HUES48 (cell line): ENCODE data around the gene PPDPF.
"Not testable (repeated sequence)": the region's sequence is repeated elsewhere in the genome, so short reads cannot be mapped to it uniquely, and the experiment has no call there.

Experiments
- H3K27ac ChIP-seq: one replicate; pipeline ENCODE4 v1.7.0; 2013; ENCODE audit warnings: low read depth, low read length, inconsistent platforms
- H3K27me3 ChIP-seq: 2 replicates; pipeline ENCODE4 v1.6.1; 2013; ENCODE audit warnings: mild to moderate bottlenecking, low read length; ENCODE audit not compliant: control insufficient read depth, insufficient read depth
- H3K36me3 ChIP-seq: 2 replicates; pipeline ENCODE4 v1.6.1; 2013; ENCODE audit warnings: low read length; ENCODE audit not compliant: control insufficient read depth, insufficient read depth
- H3K4me1 ChIP-seq: 2 replicates; pipeline ENCODE4 v1.6.1; 2013; ENCODE audit warnings: mild to moderate bottlenecking, low read length; ENCODE audit not compliant: control insufficient read depth, insufficient read depth
- H3K4me3 ChIP-seq: 2 replicates; pipeline ENCODE4 v1.5.1; 2013; ENCODE audit warnings: mild to moderate bottlenecking, low read depth, low read length
- H3K9ac ChIP-seq: 2 replicates; pipeline ENCODE4 v1.6.1; 2013; ENCODE audit warnings: mild to moderate bottlenecking, low read depth, low read length, moderate library complexity
- H3K9me3 ChIP-seq: 2 replicates; pipeline ENCODE4 v1.6.1; 2013; ENCODE audit warnings: low read length; ENCODE audit not compliant: control insufficient read depth, insufficient read depth

The PPDPF gene

GRCh38 chr20:63567386-63568169 lies 47.0 kb downstream of the PPDPF start:
- Histone ChIP-seq H3K9ac (no peak overlapping the region), H3K27ac (no peak overlapping the region), H3K4me3 (no peak overlapping the region), H3K9me3 (no peaks in the 10 kb centered on the region), H3K4me1 (no peaks in the 10 kb centered on the region), H3K36me3 (no peaks in the 10 kb centered on the region), H3K27me3 (no peaks in the 10 kb centered on the region)

GRCh38 chr20:63568170-63568981 lies 47.8 kb downstream of the PPDPF start:
- Histone ChIP-seq H3K9me3 (no peaks in the 10 kb centered on the region), H3K36me3 (no peaks in the 10 kb centered on the region), H3K9ac (no peak overlapping the region), H3K27ac (no peak overlapping the region), H3K4me3 (no peak overlapping the region), H3K4me1 (no peaks in the 10 kb centered on the region), H3K27me3 (no peaks in the 10 kb centered on the region)

- Histone ChIP-seq H3K4me1 (peaks cover under 1% of the 10 kb centered on the region; the same call in 1 of the 2 replicates), H3K27me3 (no peaks in the 10 kb centered on the region), H3K4me3 (no peak overlapping the region), H3K9me3 (no peaks in the 10 kb centered on the region), H3K36me3 (no peaks in the 10 kb centered on the region), H3K27ac (no peak overlapping the region), H3K9ac (no peak overlapping the region)
These were observed 48.7 kb downstream of the PPDPF start for GRCh38 chr20:63568986-63569949.

DNA sequence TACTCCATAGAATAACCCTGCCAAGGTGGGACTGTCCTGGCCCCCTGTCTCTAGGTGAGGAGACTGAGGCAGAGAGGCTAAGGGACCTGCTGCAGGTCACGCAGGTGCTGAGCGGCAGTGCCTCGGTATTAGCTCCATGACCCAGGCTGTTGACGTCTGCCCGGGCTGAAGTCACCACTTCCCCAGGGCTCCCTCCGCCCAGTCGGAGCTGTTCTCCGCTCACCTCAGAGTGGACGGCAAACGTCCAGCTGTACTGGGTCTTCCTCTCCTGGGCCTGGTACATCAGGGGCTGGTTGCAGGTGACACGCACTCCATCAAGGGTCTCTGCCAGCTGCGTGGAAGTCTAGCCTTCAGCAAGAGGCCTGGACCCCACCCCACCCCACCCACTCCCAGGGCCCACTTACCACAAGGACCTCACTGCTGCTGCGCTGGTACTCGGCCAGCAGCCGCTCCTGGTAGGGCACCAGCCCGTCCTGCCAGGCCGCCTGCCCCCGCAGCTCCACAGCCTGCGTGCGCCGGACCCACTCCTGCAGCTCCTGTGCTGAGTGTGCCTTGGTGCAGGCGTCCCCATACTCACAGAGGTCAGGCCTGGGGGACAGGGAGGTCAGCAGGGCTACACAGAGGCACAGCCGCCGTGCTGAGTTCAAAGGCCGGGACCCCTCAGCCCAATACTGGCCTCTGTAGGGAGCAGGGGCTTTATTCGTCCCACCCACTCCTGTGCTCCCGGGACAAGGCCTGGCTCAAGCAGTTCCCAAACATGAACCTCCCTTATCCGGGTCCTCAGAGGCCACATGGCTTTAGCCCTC lies 49.9 kb downstream of the PPDPF start:
- no peaks in the 10 kb centered on the region for H3K27me3 ChIP-seq
- H3K36me3 ChIP-seq: no peaks in the 10 kb centered on the region
- H3K9ac ChIP-seq: no peak overlapping the region
- peaks cover 8% of the 10 kb centered on the region; the same call in 1 of the 2 replicates for H3K4me1 ChIP-seq
- no peaks in the 10 kb centered on the region for H3K9me3 ChIP-seq
- H3K27ac ChIP-seq: no peak overlapping the region
- H3K4me3 ChIP-seq: no peak overlapping the region

- not testable (repeated sequence) for H3K27ac ChIP-seq, H3K4me1 ChIP-seq, H3K9me3 ChIP-seq, H3K36me3 ChIP-seq, H3K4me3 ChIP-seq, H3K27me3 ChIP-seq, H3K9ac ChIP-seq
These were observed 50.5 kb downstream of the PPDPF start for GRCh38 chr20:63571087-63571478.
